Fibroblast of lung (primary cell): ENCODE measurements around the gene FTO. TPM values are rescaled to one million over a fixed set of nuclear protein-coding genes. Genes with fewer than 3 reads are reported as not detected.

Experiments used
- DNase-seq, 2 donors: peaks; one replicate each; pipeline versions ENCODE4 v3.0.0 to v3.0.0-alpha.2; 2010; ENCODE audit warnings: low read depth in 2 of 2
- H2AFZ ChIP-seq: 2 replicates; pipeline ENCODE4 v1.5.1; 2012; ENCODE audit warnings: low read length, control low read depth, inconsistent platforms
- H3K27ac ChIP-seq: 2 replicates; pipeline ENCODE4 v1.5.1; 2011; ENCODE audit warnings: low read length, control low read depth; ENCODE audit not compliant: insufficient read depth
- H3K27me3 ChIP-seq: 2 replicates; pipeline ENCODE4 v1.5.1; 2011; ENCODE audit warnings: mild to moderate bottlenecking, low read length; ENCODE audit not compliant: control insufficient read depth, insufficient read depth
- H3K36me3 ChIP-seq: 2 replicates; pipeline ENCODE4 v1.5.1; 2011; ENCODE audit warnings: low read length; ENCODE audit not compliant: control insufficient read depth, insufficient read depth
- H3K4me1 ChIP-seq: 2 replicates; pipeline ENCODE4 v1.5.1; 2011; ENCODE audit warnings: low read length; ENCODE audit not compliant: control insufficient read depth, insufficient read depth; ENCODE audit errors: extremely low read depth
- H3K4me2 ChIP-seq: 2 replicates; pipeline ENCODE4 v1.5.1; 2011; ENCODE audit warnings: low read length, control low read depth; ENCODE audit not compliant: insufficient read depth; ENCODE audit errors: extremely low read depth
- H3K4me3 ChIP-seq, 4 experiments: fragments of 200-600 bp in 1 of 4; sonication (generic) in 1 of 4; replicated peaks in 1 of 4; 2 replicates each; pipeline ENCODE4 v1.5.1; 2011 to 2016; ENCODE audit warnings: low read length in 4 of 4, low read depth in 3 of 4, mild to moderate bottlenecking in 3 of 4, control low read depth in 2 of 4, inconsistent platforms in 1 of 4, mixed read lengths in 1 of 4; ENCODE audit not compliant: insufficient read depth in 1 of 4; ENCODE audit errors: control extremely low read depth in 1 of 4
- H3K79me2 ChIP-seq: 2 replicates; pipeline ENCODE4 v1.5.1; 2012; ENCODE audit warnings: mild to moderate bottlenecking, low read length, inconsistent platforms; ENCODE audit not compliant: control insufficient read depth, insufficient read depth
- H3K9ac ChIP-seq: 2 replicates; pipeline ENCODE4 v1.5.1; 2011; ENCODE audit warnings: mild to moderate bottlenecking, low read length, control low read depth; ENCODE audit not compliant: insufficient read depth
- H3K9me3 ChIP-seq: 2 replicates; pipeline ENCODE4 v1.5.1; 2012; ENCODE audit warnings: low read depth, low read length; ENCODE audit not compliant: control insufficient read depth, insufficient read depth
- H4K20me1 ChIP-seq: 2 replicates; pipeline ENCODE4 v1.5.1; 2011; ENCODE audit warnings: low read length; ENCODE audit not compliant: control insufficient read depth, insufficient read depth; ENCODE audit errors: extremely low read depth
- CTCF ChIP-seq, 2 donors: IDR thresholded peaks in 1 of 2; conservative IDR thresholded peaks in 1 of 2; 1 replicate in 1 of 2; 2 replicates in 1 of 2; pipeline ENCODE4 v1.5.1; 2011 to 2012; ENCODE audit warnings: low read length in 2 of 2, control low read depth in 1 of 2, inconsistent platforms in 1 of 2, low read depth in 1 of 2, mild to moderate bottlenecking in 1 of 2
- EZH2 ChIP-seq: IDR thresholded peaks from 2 replicates; pipeline ENCODE4 v1.5.1; 2012; ENCODE audit warnings: low read length, control low read depth, mild to moderate bottlenecking; ENCODE audit errors: missing control alignments
- polyA plus RNA-seq, 2 donors: library from polyadenylated mRNA; depleted of rRNA in 1 of 2; stranded (reverse) in 1 of 2; unstranded in 1 of 2; fragments of >200 nt; gene quantifications; 2 replicates each; pipeline ENCODE4 v1.2.1, GENCODE V29; 2011 to 2012; ENCODE audit warnings: missing spikeins in 1 of 2
- total RNA-seq: library from RNA; depleted of rRNA; stranded (reverse); fragments of >200 nt; gene quantifications from 2 replicates; pipeline ENCODE4 v1.2.1, GENCODE V29; 2014

FTO gene
- total and polyA plus RNA-seq, 2 donors (not counting 1 experiment from before 2014, with no cell fraction given): 61.1 to 97.6 TPM

- no peaks in the 10 kb centered on the region for H3K36me3 ChIP-seq
- no peaks in the 10 kb centered on the region for H3K27me3 ChIP-seq
- no peak overlapping the region for H3K9ac ChIP-seq
- no peak overlapping the region for H3K27ac ChIP-seq
- H3K9me3 ChIP-seq: no peaks in the 10 kb centered on the region
- H3K4me2 ChIP-seq: no peak overlapping the region
- no peaks in the 10 kb centered on the region for H3K4me1 ChIP-seq
- no peaks in the 10 kb centered on the region for H4K20me1 ChIP-seq
- H3K4me3 ChIP-seq: no peak overlapping the region
- H3K79me2 ChIP-seq: no peaks in the 10 kb centered on the region
- H2AFZ ChIP-seq: no peak overlapping the region
- TF ChIP-seq EZH2: no peak
- TF ChIP-seq CTCF (conservative IDR thresholded peaks at IDR 0.05 in 1 of 2, IDR thresholded peaks at IDR 0.05 in 1 of 2; ENCODE audit: low read depth in 1 of 2, low read length in 2 of 2): no peak
- DNase-seq: no peak
These were observed 54.1 kb downstream of the FTO start for GRCh38 chr16:53757971-53758609.

- H3K9me3 ChIP-seq: no peaks in the 10 kb centered on the region
- H3K4me3 ChIP-seq: no peak overlapping the region
- no peak overlapping the region for H3K4me2 ChIP-seq
- no peak overlapping the region for H3K27ac ChIP-seq
- TF ChIP-seq EZH2: no peak
- TF ChIP-seq CTCF (conservative IDR thresholded peaks at IDR 0.05 in 1 of 2, IDR thresholded peaks at IDR 0.05 in 1 of 2; ENCODE audit: low read depth in 1 of 2, low read length in 2 of 2): no peak
- H3K9ac ChIP-seq: no peak overlapping the region
- H3K36me3 ChIP-seq: no peaks in the 10 kb centered on the region
- H3K79me2 ChIP-seq: no peaks in the 10 kb centered on the region
- no peaks in the 10 kb centered on the region for H3K4me1 ChIP-seq
- H4K20me1 ChIP-seq: no peaks in the 10 kb centered on the region
- DNase-seq: no peak
- no peak overlapping the region for H2AFZ ChIP-seq
- no peaks in the 10 kb centered on the region for H3K27me3 ChIP-seq
These were observed 58.2 kb downstream of the FTO start for GRCh38 chr16:53761962-53762703.

GRCh38 chr16:53766304-53767016, 62.5 kb downstream of the FTO start:
- no peaks in the 10 kb centered on the region for H4K20me1 ChIP-seq
- no peak for TF ChIP-seq EZH2
- TF ChIP-seq CTCF (conservative IDR thresholded peaks at IDR 0.05 in 1 of 2, IDR thresholded peaks at IDR 0.05 in 1 of 2; ENCODE audit: low read depth in 1 of 2, low read length in 2 of 2): no peak

More at GRCh38 chr16:53766304-53767016, 62.5 kb downstream of the FTO start:
- H3K9ac ChIP-seq: no peak overlapping the region
- no peak overlapping the region for H3K4me3 ChIP-seq
- no peak overlapping the region for H3K4me2 ChIP-seq
- H3K27me3 ChIP-seq: no peaks in the 10 kb centered on the region
- no peaks in the 10 kb centered on the region for H3K36me3 ChIP-seq
- H2AFZ ChIP-seq: no peak overlapping the region
- H3K79me2 ChIP-seq: no peaks in the 10 kb centered on the region
- H3K27ac ChIP-seq: no peak overlapping the region
- peaks cover 10% of the 10 kb centered on the region for H3K4me1 ChIP-seq
- peak in 1 of 2 donors; percentile 76 for DNase-seq
- H3K9me3 ChIP-seq: no peaks in the 10 kb centered on the region
